C4-2B (cell line): ENCODE measurements around the gene CATSPERZ.

Source experiments
- ZFX ChIP-seq: fragments of 450-650 bp; IDR thresholded peaks from 2 replicates; pipeline ENCODE4 v1.6.1; 2017
- TF ChIP-seq, protein P1 (sequence below): fragments of 450-650 bp; conservative IDR thresholded peaks from 2 replicates; pipeline ENCODE4 v1.5.1; 2017; ENCODE audit warnings: mild to moderate bottlenecking

DNA sequence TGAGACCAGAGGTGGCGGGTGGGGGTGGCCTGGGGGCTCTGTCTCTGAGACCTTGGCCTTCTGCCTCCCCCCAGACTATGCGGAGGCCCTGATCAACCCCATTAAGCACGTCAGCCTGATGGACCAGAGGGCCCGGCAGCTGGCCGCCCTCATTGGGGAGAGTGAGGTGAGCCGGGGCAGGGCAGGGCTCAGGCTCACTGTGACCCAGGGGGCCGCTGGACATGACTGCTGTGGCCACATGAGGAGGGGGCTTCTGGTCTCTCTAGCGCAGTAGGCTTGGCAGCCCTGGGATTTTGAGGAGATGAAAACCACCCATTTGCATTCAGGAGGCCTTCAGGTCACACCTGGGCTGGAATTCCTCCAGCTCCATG is 36.2 kb upstream of the CATSPERZ start:
- TF ChIP-seq, protein P1, sequence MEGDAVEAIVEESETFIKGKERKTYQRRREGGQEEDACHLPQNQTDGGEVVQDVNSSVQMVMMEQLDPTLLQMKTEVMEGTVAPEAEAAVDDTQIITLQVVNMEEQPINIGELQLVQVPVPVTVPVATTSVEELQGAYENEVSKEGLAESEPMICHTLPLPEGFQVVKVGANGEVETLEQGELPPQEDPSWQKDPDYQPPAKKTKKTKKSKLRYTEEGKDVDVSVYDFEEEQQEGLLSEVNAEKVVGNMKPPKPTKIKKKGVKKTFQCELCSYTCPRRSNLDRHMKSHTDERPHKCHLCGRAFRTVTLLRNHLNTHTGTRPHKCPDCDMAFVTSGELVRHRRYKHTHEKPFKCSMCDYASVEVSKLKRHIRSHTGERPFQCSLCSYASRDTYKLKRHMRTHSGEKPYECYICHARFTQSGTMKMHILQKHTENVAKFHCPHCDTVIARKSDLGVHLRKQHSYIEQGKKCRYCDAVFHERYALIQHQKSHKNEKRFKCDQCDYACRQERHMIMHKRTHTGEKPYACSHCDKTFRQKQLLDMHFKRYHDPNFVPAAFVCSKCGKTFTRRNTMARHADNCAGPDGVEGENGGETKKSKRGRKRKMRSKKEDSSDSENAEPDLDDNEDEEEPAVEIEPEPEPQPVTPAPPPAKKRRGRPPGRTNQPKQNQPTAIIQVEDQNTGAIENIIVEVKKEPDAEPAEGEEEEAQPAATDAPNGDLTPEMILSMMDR: no peak
- TF ChIP-seq ZFX: no peak
